Adrenal gland (tissue), 5 donors: ENCODE measurements around the gene CHD2.

Source experiments
- POLR2A ChIP-seq, 2 donors: fragments of 450-650 bp; IDR thresholded peaks; one replicate each; pipeline ENCODE4 v1.6.1; 2017; ENCODE audit warnings: antibody characterized with exemption in 2 of 2, mild to moderate bottlenecking in 2 of 2, moderate library complexity in 1 of 2
- TF ChIP-seq, protein P1 (sequence below), 6 experiments: fragments of 450-650 bp in 4 of 6; fragments of 200-600 bp in 2 of 6; sonication (generic) in 1 of 6; IDR thresholded peaks; 1 replicate in 5 of 6; 2 replicates in 1 of 6; pipeline versions ENCODE4 v1.5.1 to v1.8.0; 2016 to 2021; ENCODE audit warnings: antibody characterized with exemption in 6 of 6, mild to moderate bottlenecking in 2 of 6, moderate library complexity in 1 of 6
- donor health status: DM: no; HTN: no; CAD: no.

DNA sequence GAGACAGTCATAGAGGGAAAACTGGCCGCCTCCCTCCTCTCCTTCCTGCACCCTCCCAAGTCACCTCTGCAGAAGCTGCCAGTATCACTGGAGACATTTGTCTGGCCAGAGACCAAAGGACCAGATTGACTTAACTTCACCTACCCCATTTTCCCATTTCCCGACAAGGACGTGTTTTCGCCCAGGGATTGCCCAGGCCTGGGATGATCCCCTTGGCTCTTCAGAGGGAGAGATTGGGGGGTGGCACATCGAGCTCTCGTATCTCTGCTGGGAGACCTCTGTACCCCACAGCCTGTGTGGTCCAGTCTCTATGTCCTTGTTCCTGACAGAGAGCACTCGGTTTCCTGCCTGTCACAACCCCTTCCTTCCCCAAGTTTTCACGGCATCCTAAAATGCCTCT, 157.5 kb downstream of the CHD2 start:
- TF ChIP-seq POLR2A (IDR thresholded peaks at IDR 0.05) = no peak
- TF ChIP-seq, protein P1, sequence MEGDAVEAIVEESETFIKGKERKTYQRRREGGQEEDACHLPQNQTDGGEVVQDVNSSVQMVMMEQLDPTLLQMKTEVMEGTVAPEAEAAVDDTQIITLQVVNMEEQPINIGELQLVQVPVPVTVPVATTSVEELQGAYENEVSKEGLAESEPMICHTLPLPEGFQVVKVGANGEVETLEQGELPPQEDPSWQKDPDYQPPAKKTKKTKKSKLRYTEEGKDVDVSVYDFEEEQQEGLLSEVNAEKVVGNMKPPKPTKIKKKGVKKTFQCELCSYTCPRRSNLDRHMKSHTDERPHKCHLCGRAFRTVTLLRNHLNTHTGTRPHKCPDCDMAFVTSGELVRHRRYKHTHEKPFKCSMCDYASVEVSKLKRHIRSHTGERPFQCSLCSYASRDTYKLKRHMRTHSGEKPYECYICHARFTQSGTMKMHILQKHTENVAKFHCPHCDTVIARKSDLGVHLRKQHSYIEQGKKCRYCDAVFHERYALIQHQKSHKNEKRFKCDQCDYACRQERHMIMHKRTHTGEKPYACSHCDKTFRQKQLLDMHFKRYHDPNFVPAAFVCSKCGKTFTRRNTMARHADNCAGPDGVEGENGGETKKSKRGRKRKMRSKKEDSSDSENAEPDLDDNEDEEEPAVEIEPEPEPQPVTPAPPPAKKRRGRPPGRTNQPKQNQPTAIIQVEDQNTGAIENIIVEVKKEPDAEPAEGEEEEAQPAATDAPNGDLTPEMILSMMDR (IDR thresholded peaks at IDR 0.05) = no peak
